G401.6 (cell line): ENCODE measurements around the gene LRRC4.

Experiments
- FAIRE-seq: peaks from 2 replicates; lab custom pipeline; 2012; peaks lifted over from hg19 to GRCh38; lab: Jason Lieb, UNC

LRRC4 gene

DNA sequence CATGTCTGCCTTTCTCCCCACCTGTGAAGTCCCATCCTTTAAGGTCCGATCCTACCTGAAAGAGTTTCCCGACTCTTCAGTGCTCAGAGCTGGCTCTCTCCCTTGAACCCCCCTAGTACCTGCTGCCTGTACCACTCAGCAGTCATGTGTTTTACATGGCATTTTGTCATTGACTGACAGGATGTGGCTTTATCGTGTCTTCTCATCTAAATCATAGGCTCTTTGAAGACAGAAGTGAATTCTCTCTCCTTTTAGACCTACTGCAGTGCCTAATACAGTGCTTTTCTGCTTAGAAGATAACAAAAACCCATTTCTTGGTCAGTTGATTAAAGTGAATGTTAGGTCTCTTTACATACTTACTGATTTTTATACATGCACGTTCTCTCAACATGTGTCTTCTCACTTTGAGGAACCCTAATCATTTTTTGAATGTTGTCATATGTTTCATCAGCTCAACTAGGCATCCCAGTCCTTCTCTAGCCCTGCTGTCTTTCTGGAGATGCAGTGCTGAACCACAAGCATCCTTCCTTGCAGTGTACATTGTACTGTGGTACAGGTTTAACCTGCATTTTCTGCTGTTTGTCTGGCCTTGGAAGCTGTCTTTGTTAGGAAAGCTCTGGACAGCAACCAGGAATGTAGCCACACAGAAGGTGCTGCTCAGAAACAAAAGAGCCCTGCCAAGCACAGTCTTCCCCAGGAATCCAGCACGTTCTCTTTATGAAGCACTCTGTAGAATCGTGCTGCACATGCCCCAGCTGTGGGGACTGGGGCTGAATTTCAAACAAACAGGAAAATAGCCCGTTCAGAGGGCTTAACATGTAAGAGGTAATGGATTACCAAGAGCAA lies 28.1 kb upstream of the LRRC4 start:
- FAIRE-seq = no peak

DNA sequence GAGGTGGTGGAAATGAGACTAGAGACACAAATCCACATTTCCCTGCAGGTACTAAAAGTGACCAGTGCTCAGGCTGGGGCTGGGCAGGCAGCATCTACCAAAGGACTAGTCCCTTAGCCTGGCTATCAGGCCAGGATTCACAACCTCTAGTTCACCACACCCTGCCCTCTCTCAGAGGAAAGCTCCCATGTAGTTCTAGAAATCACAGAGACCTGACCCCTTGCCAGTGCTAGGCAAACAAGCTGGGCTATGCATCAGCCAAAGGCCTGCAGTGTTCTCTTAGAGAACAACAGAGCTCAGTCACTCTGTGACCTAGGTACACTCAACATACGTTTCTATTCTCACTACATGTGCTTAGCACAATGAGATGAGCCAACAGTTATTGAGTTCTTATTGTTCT lies 26.7 kb upstream of the LRRC4 start:
- FAIRE-seq = no peak

DNA sequence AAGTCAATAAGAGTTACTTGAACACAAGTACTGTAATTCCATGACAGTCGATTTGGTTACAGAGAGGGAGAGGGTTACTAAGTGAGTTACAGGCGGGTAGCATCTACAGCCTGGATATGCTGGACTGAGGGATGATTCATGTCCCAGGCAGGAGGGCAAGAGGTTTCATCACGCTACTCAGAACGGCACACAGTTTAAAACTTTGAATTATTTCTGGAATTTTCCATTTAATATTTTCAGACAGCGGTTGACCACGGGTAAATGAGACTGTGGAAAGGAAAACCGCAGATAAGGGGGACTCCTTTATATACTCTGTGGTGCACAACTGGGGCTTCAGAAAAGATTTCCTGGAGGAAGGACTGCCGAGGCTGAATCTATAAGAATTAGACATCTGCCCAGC lies 25.7 kb upstream of the LRRC4 start:
- no peak for FAIRE-seq

DNA sequence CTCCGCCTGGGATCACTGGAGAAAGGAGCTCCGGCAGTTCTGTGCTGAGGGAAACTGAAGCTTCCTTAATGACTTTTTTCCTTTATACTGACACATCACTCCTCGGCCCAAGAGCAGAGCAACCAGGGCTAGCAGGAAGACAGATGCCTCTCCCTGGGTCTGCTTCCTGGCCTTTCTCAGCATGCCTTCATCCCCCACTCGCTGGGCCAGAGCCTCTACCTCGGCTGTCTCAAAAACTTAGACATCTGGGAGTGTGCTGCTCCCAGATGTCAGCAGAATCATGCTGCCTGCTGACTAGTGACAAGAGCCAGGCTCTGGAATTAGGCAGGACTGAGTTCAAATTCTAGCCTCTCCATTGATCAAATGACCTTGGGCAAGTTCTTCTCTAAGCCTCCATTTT lies 24.4 kb upstream of the LRRC4 start:
- FAIRE-seq = no peak

GRCh38 chr7:128054511-128054910 lies 23.3 kb upstream of the LRRC4 start:
- no peak for FAIRE-seq

DNA sequence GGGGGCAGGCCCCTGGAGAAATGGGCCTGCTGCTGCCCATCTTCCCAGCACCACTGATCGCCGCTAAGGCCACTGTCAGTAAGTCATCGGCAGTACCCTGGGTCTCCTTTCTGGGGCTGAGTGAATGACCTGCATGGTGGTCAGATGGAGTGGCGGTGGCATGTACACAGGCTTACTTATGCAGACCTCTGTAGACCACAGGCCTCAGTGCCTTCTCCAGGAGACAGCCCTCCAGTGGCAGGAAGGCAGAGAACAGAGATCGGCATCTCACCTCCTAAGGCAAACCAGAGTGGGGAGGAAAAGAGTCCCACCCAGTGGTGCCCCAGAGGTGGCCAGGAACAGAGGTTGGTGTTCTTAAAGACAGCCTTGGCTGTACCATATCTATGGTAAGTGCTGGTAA lies 22.8 kb upstream of the LRRC4 start:
- no peak for FAIRE-seq

- FAIRE-seq = no peak
Observed at GRCh38 chr7:128053023-128053422, 21.8 kb upstream of the LRRC4 start.

DNA sequence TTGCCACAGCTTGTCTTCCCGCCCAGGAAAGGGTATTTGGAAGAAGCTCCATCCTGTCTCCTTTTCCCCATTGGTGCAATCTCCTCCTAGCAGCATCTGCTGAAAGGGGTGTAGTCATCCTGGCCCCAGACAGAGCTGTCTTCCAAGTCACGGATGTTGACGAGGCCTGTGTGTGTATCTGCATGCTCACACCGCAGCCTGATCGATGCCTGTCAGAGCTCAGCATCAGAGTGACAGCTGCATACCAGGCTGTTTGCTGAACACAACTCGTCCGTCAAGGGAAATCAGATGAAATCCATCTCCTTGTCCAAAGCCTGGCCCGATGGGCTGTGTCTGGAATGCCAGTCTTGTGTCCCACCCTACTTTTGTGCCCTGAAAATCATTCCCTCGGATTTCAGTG lies 21.2 kb upstream of the LRRC4 start:
- no peak for FAIRE-seq

- no peak for FAIRE-seq
Observed at GRCh38 chr7:128045766-128046165, 14.5 kb upstream of the LRRC4 start.

GRCh38 chr7:128045158-128045557 lies 13.9 kb upstream of the LRRC4 start:
- FAIRE-seq = no peak

GRCh38 chr7:128044064-128044463 lies 12.8 kb upstream of the LRRC4 start:
- FAIRE-seq = no peak

DNA sequence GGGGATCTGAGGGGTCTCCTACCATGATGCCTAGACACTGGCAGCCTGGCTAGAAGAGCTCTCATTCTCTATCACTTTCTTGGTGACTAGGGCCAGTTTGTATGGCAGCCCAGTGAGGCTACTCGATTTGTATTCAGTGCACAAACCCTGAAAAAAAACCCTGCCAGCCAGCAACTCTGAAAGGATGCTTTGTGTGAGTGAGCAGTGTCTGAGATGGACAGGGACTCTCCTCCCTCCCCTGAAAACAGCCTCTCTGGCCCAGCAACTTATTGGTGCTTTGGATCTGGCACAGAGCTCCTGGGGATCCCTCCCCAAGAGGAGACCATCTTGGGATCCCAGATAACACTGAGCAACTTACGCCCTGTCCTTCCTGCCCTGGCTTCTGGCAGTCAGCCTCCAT lies 10.8 kb upstream of the LRRC4 start:
- FAIRE-seq = no peak

DNA sequence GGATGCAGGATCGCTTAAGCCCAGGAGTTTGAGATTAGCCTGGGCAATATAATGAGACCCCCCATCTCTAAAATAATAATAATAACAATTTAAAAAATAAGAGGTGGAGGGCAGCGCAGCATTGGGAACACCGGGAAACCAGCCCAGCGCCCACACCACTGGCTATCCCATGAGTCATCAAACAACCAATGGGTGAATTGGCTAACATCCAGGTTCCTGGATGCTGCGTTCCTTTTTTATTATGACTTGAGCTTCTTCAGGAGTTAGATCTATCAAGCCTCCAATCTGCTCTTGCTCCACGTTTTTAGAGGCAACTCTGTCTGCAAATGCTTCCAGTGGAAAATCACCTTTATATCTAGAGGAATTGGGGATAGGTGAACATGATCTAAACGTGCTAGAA lies 10.0 kb upstream of the LRRC4 start:
- no peak for FAIRE-seq

DNA sequence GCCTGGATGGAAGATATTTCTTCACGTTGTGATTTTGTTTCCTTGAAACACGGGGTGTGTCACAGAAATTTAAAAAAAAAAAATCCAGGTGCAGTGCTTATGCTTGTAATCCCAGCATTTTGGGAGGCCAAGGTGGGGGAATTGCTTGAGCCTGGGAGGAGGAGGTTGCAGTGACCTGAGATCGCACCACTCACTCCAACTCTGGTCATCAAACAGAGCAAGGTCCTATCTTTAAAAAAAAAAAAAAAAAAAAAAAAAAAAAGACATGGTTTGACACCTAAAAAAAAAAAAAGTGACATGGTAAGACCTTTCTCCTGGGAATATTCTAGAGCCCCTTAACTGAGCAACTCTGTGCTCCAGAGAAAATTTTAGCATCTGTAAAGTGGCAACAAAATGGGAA lies 9.0 kb upstream of the LRRC4 start:
- no peak for FAIRE-seq

- no peak for FAIRE-seq
Observed at GRCh38 chr7:128039544-128039953, 8.3 kb upstream of the LRRC4 start.

GRCh38 chr7:128037880-128038619 lies 6.8 kb upstream of the LRRC4 start:
- no peak for FAIRE-seq

DNA sequence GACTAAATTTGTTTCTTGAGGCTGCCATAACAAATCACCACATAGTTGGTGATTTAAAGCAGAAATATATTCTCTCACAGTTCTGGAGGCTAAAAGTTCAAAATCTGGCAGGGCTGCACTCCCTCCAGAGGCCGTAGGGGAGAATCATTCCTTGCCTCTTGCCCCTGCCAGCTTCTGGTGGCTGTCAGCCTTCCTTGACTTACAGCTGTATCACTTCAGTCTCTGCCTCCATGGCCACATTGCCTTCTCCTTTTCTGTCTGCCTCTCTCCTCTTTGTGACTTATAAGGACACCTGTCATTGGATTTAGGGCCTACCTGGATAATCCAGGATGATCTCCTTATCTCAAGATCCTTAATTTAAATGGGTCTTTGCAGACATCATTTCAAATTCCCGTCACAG lies 5.8 kb upstream of the LRRC4 start:
- no peak for FAIRE-seq

DNA sequence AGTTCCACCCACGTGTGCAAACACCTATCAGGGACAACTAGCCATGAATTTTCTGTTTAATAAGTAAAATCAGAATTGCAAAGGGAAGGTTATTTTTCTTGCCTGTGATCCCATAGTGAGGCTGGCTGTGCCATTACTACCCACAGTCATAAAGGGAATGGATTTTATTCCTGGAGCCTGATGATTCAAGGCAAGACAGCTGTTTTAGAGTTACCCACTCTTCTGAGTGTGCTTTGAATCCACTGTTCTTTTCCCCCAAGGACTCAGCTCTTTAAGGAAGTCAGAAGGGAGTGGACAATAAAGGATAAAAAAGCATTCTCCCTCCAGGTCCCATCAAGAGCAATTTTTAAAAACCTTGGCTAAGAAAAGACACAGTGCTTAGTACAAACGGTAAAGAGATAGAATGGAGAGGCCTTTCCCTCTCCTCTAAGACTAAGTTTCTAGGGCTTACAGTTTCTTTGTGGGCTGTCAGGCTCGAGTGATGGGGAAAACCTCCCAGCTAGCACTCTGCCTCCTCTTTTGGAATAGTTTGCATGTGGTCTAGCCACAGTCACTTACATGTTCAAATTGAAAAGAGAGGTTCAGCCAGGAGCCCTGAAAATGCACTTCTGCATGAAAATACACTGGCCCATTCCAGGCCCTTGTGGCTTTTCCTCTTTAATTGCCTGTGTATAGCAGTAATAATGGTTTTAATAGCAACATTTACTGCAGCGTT lies 5.1 kb upstream of the LRRC4 start:
- no peak for FAIRE-seq

DNA sequence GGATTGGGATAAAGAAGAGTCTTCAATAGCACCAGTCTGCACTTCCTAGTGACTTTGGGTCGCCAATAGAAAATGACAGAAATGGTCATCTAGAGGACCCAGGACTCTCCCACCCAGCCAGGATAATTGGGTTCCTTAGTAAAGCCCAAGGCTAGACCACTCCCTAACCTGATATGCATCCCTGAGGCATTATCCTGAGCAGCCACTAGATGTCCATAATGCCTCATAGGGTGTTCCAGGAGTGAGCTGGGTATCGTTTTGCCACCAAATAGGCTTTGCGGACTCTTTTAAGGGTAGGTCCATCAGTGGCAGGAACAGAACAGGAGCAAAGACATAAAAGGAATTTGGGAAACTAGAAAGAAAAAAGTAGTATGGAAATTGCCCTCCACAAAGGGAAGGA lies 4.5 kb upstream of the LRRC4 start:
- no peak for FAIRE-seq

DNA sequence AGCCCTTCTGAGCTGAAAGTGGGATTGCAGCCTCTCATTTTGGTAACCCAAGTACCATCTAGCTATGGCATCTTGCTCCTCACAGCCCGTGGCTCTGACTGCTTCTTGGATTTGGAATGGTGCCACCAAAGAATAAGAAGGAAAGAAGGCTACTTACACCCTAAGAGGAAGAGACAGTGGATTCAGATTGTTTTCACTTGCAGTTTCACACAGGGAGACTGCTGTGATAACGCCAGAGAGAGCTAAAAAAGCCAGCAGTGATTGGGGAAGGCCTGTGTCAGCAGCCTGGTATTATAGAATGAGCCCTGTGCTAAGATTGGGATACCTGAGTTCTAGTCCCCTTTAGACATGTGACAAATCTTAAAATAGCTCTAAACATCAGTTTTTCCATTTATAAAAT lies 3.6 kb upstream of the LRRC4 start:
- no peak for FAIRE-seq

GRCh38 chr7:128033246-128033645 lies 2.0 kb upstream of the LRRC4 start:
- FAIRE-seq = no peak

DNA sequence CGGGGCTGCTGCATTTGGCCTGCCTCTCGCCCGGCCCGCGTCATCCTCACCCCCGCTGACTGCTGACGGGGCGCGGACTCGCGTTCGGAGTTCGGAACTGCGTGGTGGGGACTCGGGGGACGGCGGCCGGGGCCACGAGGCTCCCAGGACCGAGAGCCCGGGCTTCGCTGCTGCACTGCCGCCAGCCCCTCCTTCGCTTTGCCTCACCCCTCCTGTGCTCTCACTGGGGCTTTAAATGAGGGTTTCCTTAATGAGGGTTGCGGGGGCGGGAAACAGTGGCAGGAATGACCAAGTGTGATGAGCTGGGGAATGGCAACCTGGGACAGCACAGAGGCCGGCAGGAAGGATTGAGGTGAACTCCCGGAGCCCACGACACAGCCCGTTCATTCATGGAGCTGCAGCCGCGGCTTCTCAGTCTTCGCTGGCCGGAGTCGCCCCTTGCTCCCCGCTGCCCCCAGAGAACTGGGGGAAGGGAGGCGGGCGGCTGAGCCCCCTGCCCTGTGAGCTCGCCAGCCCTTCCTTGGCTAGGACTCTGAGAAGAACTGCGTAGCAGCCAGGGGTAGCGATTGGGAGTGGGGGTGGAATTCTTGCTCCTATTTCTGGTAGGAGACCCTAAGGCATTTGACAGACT lies 1.5 kb upstream of the LRRC4 start:
- FAIRE-seq = no peak
